HepG2 (cell line): ENCODE data around the gene NT5C3B. TPM values are rescaled to one million over a fixed set of nuclear protein-coding genes. Genes with fewer than 3 reads are reported as not detected.

Experiments used
- AHR ChIP-seq: IDR thresholded peaks from 2 replicates; pipeline ENCODE4 v1.6.1; 2018; ENCODE audit warnings: missing genetic modification reagents, missing compliant biosample characterization
- HNF1A ChIP-seq, 2 experiments: sonication (generic) in 1 of 2; formaldehyde crosslinking in 1 of 2; IDR thresholded peaks; 2 replicates each; pipeline versions ENCODE4 v1.4.0 to v1.6.1; 2016 to 2020; ENCODE audit warnings: borderline replicate concordance in 1 of 2, low read depth in 1 of 2, mild to moderate bottlenecking in 1 of 2, missing genetic modification reagents in 1 of 2
- JUND ChIP-seq: sonication (generic); formaldehyde crosslinking; IDR thresholded peaks from 2 replicates; pipeline ENCODE4 v1.8.0; 2022; ENCODE audit warnings: mild to moderate bottlenecking, missing genetic modification reagents
- KLF13 ChIP-seq: sonication (generic); formaldehyde crosslinking; IDR thresholded peaks from 2 replicates; pipeline ENCODE4 v1.4.0; 2020; ENCODE audit warnings: mild to moderate bottlenecking, missing genetic modification reagents
- U2AF1 ChIP-seq: fragments of 200-400 bp; formaldehyde crosslinking; optimal IDR thresholded peaks from 2 replicates; pipeline ENCODE3; 2017; ENCODE audit warnings: mild to moderate bottlenecking, low read depth, low read length
- ZNF12 ChIP-seq: sonication (generic); formaldehyde crosslinking; IDR thresholded peaks from 2 replicates; pipeline ENCODE4 v1.5.0; 2020; ENCODE audit warnings: missing genetic modification reagents
- ZNF251 ChIP-seq: sonication (generic); formaldehyde crosslinking; IDR thresholded peaks from 2 replicates; pipeline ENCODE4 v1.9.0; 2021; ENCODE audit warnings: mild to moderate bottlenecking, missing genetic modification reagents
- ZNF362 ChIP-seq: sonication (generic); formaldehyde crosslinking; IDR thresholded peaks from 2 replicates; pipeline ENCODE4 v1.4.0; 2020; ENCODE audit warnings: missing genetic modification reagents, mild to moderate bottlenecking, borderline replicate concordance
- ZNF446 ChIP-seq: sonication (generic); formaldehyde crosslinking; IDR thresholded peaks from 2 replicates; pipeline ENCODE4 v1.5.0; 2020; ENCODE audit warnings: mild to moderate bottlenecking, missing genetic modification reagents
- ZZZ3 ChIP-seq: sonication (generic); formaldehyde crosslinking; IDR thresholded peaks from 2 replicates; pipeline ENCODE4 v1.4.0; 2020; ENCODE audit warnings: missing genetic modification reagents, mild to moderate bottlenecking, borderline replicate concordance
- polyA plus RNA-seq, 8 experiments: library from polyadenylated mRNA; depleted of rRNA in 3 of 8; stranded (reverse) in 7 of 8; unstranded in 1 of 8; fragments of >200 nt; fragmentation: Illumina TruSeq in 4 of 8; extraction: Trizol in 4 of 8; gene quantifications; 2 replicates each; pipeline versions ENCODE4 v1.2.1 to v1.2.3, GENCODE V29; 2011 to 2016; ENCODE audit warnings: low read depth in 4 of 8, missing spikeins in 1 of 8, mixed read lengths in 1 of 8; ENCODE audit not compliant: insufficient read depth in 1 of 8
- total RNA-seq, 5 experiments: library from RNA; depleted of rRNA; stranded (reverse); fragments of >200 nt; fragmentation: Illumina TruSeq; extraction: Trizol; gene quantifications; 2 replicates each; pipeline ENCODE4 v1.2.3, GENCODE V29; 2016; ENCODE audit warnings: low read depth in 1 of 5

Gene NT5C3B
- total and polyA plus RNA-seq, 2 of the 13 experiments (the other 11 are each of a cell fraction or from before 2014, with no cell fraction given), result 104 to 126 TPM

- no peak for TF ChIP-seq HNF1A (IDR thresholded peaks at IDR 0.05; ENCODE audit: low read depth)
- TF ChIP-seq HNF1A (CRISPR knock-in tag; IDR thresholded peaks at IDR 0.05; ENCODE audit: borderline replicate concordance), result no peak
- no peak for TF ChIP-seq KLF13 (CRISPR knock-in tag)
- no peak for TF ChIP-seq JUND (CRISPR knock-in tag)
- no peak for TF ChIP-seq U2AF1
- no peak for TF ChIP-seq ZNF12 (CRISPR knock-in tag)
- no peak for TF ChIP-seq AHR
- TF ChIP-seq ZNF251 (CRISPR knock-in tag), result no peak
- no peak for TF ChIP-seq ZNF446 (CRISPR knock-in tag)
- no peak for TF ChIP-seq ZNF362 (CRISPR knock-in tag)
- TF ChIP-seq ZZZ3 (CRISPR knock-in tag), result no peak
These were observed 54.5 kb downstream of the NT5C3B start (continued) for GRCh38 chr17:41781404-41782110.
